ENCODE data around the gene ADGRL3. TPM values are rescaled to one million over a fixed set of nuclear protein-coding genes. Genes with fewer than 3 reads are reported as not detected.

Gene ADGRL3
- total RNA-seq, result 3.0 TPM
- long read RNA-seq, partial matches to known transcripts, result 1 of 2 reads
- long read RNA-seq, other reads (novel, unspliced or antisense), result 1 of 2 reads

DNA sequence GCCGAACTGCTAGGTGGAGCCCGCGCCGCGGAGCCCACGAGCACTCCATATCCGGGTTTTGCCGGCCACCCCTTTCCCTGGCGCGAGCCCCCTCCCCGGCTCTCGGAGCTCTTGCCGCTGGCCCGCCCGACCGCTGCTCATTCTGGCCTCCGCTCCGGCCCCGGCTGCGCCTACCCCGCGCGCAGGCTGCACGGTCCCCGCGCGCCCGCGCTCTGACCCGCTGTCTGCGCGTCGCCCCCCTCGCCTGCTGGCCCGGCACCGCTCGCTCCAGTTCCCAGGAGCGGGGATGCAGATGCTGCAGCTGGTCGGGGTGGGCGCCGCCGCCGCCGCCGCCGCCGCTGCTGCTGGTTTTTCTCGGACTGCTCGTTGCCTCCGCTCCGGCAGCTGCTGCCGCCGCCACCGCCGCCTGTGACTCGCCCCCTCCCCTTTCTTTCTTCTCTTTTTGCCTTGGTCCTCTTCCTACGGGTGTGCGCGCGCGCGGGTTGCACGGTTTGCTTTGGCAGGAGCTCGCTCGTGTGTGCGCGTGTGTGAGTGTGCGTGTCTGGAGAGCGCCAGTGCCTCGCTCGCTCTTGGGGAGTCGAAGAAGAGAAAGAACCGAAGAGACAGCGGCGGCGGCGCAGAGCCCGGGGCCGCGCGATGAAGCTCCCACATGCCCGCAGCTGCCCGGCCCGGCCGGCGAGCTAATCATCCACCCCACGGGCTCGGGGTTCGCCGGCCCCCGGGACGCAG lies at the start of gene ADGRL3:
Gene ADGRL3 (plus strand): TSS at position 140 of the 729 bp plus-strand sequence.
- peak; percentile 51 for DNase-seq
- intact Hi-C loops (cut with DNase I), result no loop called here
- ATAC-seq (ENCODE audit: poor library complexity), result peak; percentile 74

DNA sequence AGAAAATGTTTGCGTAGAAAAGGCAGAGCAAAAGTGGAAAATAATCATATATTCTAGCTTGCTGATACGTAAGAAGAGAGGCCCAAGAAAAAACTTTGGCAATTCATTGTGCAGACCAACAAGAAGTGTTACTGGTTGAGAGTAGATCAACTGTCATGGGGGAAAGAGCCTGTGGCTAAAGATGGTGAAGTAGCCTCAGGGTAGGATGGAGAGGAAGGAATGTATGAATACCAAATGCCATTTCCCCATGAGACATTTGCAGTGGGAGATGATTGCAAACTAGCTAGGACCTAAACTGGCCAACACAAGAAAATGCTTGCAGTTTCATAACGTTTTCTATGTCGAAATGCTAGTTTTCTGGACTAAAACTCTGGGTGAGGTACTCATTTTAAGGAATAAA lies 47.7 kb upstream of the ADGRL3 start:
- intact Hi-C loops (cut with DNase I), result no loop called here
- DNase-seq, result no peak
- ATAC-seq (ENCODE audit: poor library complexity), result no peak

DNA sequence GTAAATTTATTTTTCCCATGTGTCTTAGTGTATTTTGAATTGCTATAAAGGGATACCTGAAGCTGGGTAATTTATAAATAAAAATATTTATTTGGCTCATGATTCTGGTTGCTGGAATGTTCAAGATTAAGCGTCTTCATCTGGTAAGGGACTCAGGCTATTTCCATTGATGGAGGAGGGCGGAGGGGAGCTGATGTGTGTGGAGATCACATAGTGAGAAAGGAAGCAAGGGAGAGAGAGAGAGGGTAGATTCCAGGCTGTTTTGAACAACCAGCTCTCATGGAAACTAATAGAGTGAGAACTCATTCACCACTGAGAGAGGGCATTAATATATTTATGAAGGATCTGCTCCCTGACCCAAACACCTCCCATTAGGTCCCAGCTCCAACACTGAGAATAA lies 39.6 kb upstream of the ADGRL3 start:
- DNase-seq, result no peak
- no peak for ATAC-seq (ENCODE audit: poor library complexity)
- intact Hi-C loops (cut with DNase I), result no loop called here

GRCh38 chr4:61162116-61162515 lies 38.0 kb upstream of the ADGRL3 start:
- ATAC-seq (ENCODE audit: poor library complexity) (no peak), DNase-seq (no peak)
- intact Hi-C loops (cut with DNase I), result no loop called here

GRCh38 chr4:61173799-61174198 lies 26.3 kb upstream of the ADGRL3 start:
- intact Hi-C loops (cut with DNase I), result no loop called here
- ATAC-seq (ENCODE audit: poor library complexity), result no peak

DNA sequence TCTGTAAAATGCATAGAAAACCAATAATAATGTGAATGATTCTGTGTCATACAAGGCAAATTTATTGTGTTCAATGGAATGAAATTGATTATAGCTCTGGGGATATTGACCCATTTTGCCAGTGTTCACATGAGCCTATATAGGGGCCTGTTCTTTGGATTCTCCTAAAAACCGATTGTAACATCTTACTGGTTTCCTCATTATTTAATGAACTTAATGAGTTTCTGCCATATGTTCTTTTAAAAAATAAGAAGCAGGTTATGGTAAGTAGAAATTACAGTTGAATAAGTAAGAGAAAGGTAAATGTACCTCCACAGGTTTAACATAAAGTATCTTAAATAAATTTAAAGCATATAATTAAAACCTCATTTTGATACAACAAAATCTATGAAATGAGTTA lies 24.6 kb upstream of the ADGRL3 start:
- no peak for DNase-seq
- no peak for ATAC-seq (ENCODE audit: poor library complexity)
- intact Hi-C loops (cut with DNase I), result no loop called here

More at GRCh38 chr4:61173799-61174198, 26.3 kb upstream of the ADGRL3 start:
- DNase-seq, result no peak

- no peak for DNase-seq
- no peak for ATAC-seq (ENCODE audit: poor library complexity)
Measured at GRCh38 chr4:61177367-61177766, 22.8 kb upstream of the ADGRL3 start.

GRCh38 chr4:61180405-61180804 lies 19.7 kb upstream of the ADGRL3 start:
- no peak for ATAC-seq (ENCODE audit: poor library complexity)
- DNase-seq, result no peak
- intact Hi-C loops (cut with DNase I), result no loop called here

More at GRCh38 chr4:61177367-61177766, 22.8 kb upstream of the ADGRL3 start:
- intact Hi-C loops (cut with DNase I), result no loop called here

GRCh38 chr4:61182915-61183314 lies 17.2 kb upstream of the ADGRL3 start:
- ATAC-seq (ENCODE audit: poor library complexity) (no peak), DNase-seq (no peak)
- intact Hi-C loops (cut with DNase I), result no loop called here

- intact Hi-C loops (cut with DNase I), result no loop called here
- DNase-seq, result no peak
- no peak for ATAC-seq (ENCODE audit: poor library complexity)
Measured at GRCh38 chr4:61185288-61185687, 14.8 kb upstream of the ADGRL3 start.

DNA sequence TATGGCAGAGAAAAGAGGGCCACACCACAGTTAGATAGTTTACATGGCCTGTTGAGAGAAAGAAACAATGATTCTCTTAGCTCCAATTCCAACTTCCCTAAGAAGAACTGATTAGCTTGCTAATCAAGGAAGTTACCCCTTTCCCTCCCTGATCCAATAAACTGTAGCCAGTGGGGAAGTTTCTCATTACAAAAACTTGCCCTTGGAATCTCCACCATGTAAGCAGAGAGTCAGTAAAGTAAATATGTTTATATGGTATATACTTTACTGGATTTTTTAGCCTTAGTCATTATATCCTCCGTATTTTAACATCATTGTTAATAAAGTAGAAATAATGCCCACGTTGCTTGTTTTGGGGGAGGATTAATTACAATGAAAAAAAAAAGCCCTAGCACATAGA lies 7.7 kb upstream of the ADGRL3 start:
- DNase-seq, result no peak
- intact Hi-C loops (cut with DNase I), result no loop called here
- ATAC-seq (ENCODE audit: poor library complexity), result no peak

GRCh38 chr4:61193863-61194262 lies 6.3 kb upstream of the ADGRL3 start:
- ATAC-seq (ENCODE audit: poor library complexity), result no peak
- DNase-seq, result no peak
- intact Hi-C loops (cut with DNase I), result no loop called here

GRCh38 chr4:61194571-61194970 lies 5.6 kb upstream of the ADGRL3 start:
- no peak for DNase-seq
- no peak for ATAC-seq (ENCODE audit: poor library complexity)
- intact Hi-C loops (cut with DNase I), result no loop called here

DNA sequence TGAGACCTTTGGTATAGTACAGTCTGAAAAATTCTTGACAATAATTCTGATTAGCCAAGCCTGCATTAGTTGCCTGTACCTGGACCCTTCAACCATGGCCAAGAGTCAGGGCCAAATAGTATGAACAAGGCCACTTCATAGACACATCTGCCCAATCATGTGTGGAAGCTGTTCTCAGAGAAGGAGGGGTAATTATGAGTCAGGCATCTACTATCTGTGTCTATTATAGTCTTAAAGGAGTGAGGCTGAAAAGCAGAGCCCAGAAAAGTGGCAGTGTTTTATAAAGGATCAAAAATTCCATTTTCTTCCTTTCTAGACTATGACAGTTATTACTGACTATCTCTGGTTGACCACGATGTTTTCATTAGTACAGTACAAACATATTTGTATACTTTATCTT lies 5.0 kb upstream of the ADGRL3 start:
- intact Hi-C loops (cut with DNase I), result no loop called here
- no peak for DNase-seq
- no peak for ATAC-seq (ENCODE audit: poor library complexity)

GRCh38 chr4:61198686-61199085 lies 1.4 kb upstream of the ADGRL3 start:
- intact Hi-C loops (cut with DNase I), result no loop called here
- ATAC-seq (ENCODE audit: poor library complexity) (no peak), DNase-seq (no peak)

DNA sequence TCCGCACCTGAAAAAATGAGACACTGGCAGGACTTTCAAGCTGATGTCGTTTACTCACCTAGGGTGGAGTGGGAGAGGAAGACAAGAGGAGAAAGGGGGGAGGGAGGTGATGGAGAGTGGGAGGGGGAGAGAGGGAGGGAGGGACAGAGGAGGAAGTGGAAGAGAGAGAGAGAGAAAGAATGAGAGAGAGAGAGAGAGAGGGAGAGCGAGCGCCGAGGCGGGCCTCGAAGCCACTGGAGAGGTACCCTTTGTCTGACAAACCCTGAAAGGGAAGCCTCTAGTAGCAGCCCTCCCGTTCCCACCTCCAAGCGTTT lies 296 bp upstream of the ADGRL3 start:
- no peak for ATAC-seq (ENCODE audit: poor library complexity)
- DNase-seq, result no peak
- intact Hi-C loops (cut with DNase I), result no loop called here

- DNase-seq (peak; percentile 46), ATAC-seq (ENCODE audit: poor library complexity) (peak; percentile 63)
- intact Hi-C loops (cut with DNase I), result no loop called here
Measured at GRCh38 chr4:61200916-61201526, 895 bp downstream of the ADGRL3 start.

DNA sequence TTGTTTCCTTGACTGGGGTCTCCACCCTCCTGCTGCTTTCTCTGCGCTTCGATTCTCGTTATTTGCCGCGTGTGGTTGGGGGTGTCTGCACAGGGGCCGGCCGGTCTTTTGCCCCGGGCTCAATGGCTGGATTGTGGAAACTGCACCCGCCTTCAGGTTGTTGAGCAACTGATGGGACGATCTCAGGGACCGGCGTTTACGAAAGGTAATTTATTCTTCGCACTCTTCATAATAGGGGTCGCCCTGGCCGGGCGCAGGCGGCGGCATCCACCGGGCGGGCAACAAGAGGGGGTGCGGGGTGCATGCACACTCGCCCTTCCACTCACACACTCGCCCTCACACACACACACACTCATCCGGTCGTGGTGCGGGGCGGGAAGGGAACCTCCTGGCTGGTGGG lies 1.4 kb downstream of the ADGRL3 start:
- intact Hi-C loops (cut with DNase I), result no loop called here
- DNase-seq, result peak; percentile 38
- ATAC-seq (ENCODE audit: poor library complexity), result peak; percentile 18

GRCh38 chr4:61201961-61202637 lies 2.0 kb downstream of the ADGRL3 start:
- DNase-seq, result peak; percentile 37

More at GRCh38 chr4:61201961-61202637, 2.0 kb downstream of the ADGRL3 start:
- peak; percentile 36 for ATAC-seq (ENCODE audit: poor library complexity)
- intact Hi-C loops (cut with DNase I), result no loop called here

Data from Right ventricle myocardium superior (tissue), 1 donor.